WTC11 (cell line): ENCODE measurements around the gene GSG1L. TPM values are rescaled to one million over a fixed set of nuclear protein-coding genes. Genes with fewer than 3 reads are reported as not detected.
A peak's percentile ranks its signal among the peaks of the same experiment; 100 is the strongest.

ENCODE experiments used
- ATAC-seq: fragments of 200-7000 bp; cut with Tn5 transposase; 2 replicates; pipeline ENCODE4 v1.10.0; 2021; ENCODE audit warnings: mild to moderate bottlenecking, moderate library complexity
- CTCF ChIA-PET: fragments of 300-600 bp; sonication (Branson Sonifier 250); formaldehyde crosslinking; loops from one replicate; lab custom pipeline; 2021; ENCODE audit warnings: antibody characterized with exemption; lab: Charles Lee
- POLR2A ChIA-PET: fragments of 350-600 bp; sonication (Branson Sonifier 250); formaldehyde crosslinking; loops from one replicate; lab custom pipeline; 2021; ENCODE audit warnings: antibody characterized with exemption; lab: Charles Lee
- DNase-seq: peaks from one replicate; pipeline ENCODE4 v3.0.0; 2021; ENCODE audit warnings: low spot score
- H3K27ac Mint-ChIP-seq: 2 replicates; pipeline ENCODE4 v1.8.0; 2021; ENCODE audit warnings: mixed read lengths
- H3K27me3 Mint-ChIP-seq: 2 replicates; pipeline ENCODE4 v1.8.0; 2021; ENCODE audit warnings: low read depth, mild to moderate bottlenecking, moderate library complexity, mixed read lengths
- H3K36me3 Mint-ChIP-seq: 2 replicates; pipeline ENCODE4 v1.8.0; 2021; ENCODE audit warnings: mixed read lengths
- H3K4me1 Mint-ChIP-seq: 2 replicates; pipeline ENCODE4 v1.8.0; 2022; ENCODE audit warnings: mixed read lengths
- H3K4me3 Mint-ChIP-seq: 2 replicates; pipeline ENCODE4 v1.8.0; 2021; ENCODE audit warnings: mild to moderate bottlenecking, moderate library complexity, mixed read lengths
- H3K9me3 Mint-ChIP-seq: 2 replicates; pipeline ENCODE4 v1.8.0; 2021; ENCODE audit warnings: mixed read lengths
- ARID4B ChIP-seq: sonication (generic); formaldehyde crosslinking; IDR thresholded peaks from 2 replicates; pipeline ENCODE4 v1.8.0; 2023; ENCODE audit warnings: missing genetic modification reagents, mild to moderate bottlenecking, borderline replicate concordance
- CBFB ChIP-seq: sonication (generic); formaldehyde crosslinking; IDR thresholded peaks from 2 replicates; pipeline ENCODE4 v1.8.1; 2022; ENCODE audit warnings: mild to moderate bottlenecking, low read depth, missing genetic modification reagents
- ELF4 ChIP-seq: sonication (generic); formaldehyde crosslinking; IDR thresholded peaks from 2 replicates; pipeline ENCODE4 v1.8.1; 2022; ENCODE audit warnings: low read depth, mild to moderate bottlenecking, moderate library complexity, missing genetic modification reagents
- ERG ChIP-seq: fragments of 250-450 bp; sonication (Bioruptor Pico); IDR thresholded peaks from 2 replicates; pipeline ENCODE4 v1.8.0; 2021; ENCODE audit warnings: mild to moderate bottlenecking
- FOXK1 ChIP-seq: sonication (generic); formaldehyde crosslinking; IDR thresholded peaks from 2 replicates; pipeline ENCODE4 v1.8.0; 2022; ENCODE audit warnings: mild to moderate bottlenecking, moderate library complexity, missing genetic modification reagents
- HMGA2 ChIP-seq: fragments of 250-450 bp; sonication (Bioruptor Pico); IDR thresholded peaks from 2 replicates; pipeline ENCODE4 v1.4.0; 2021; ENCODE audit warnings: mild to moderate bottlenecking, moderate library complexity
- IRF2 ChIP-seq: sonication (generic); formaldehyde crosslinking; IDR thresholded peaks from 2 replicates; pipeline ENCODE4 v1.8.0; 2022; ENCODE audit warnings: low read depth, missing genetic modification reagents, borderline replicate concordance
- NFATC4 ChIP-seq: fragments of 250-450 bp; sonication (Bioruptor Pico); IDR thresholded peaks from 2 replicates; pipeline ENCODE4 v1.9.0; 2021; ENCODE audit warnings: mild to moderate bottlenecking
- NFE2L1 ChIP-seq: sonication (generic); formaldehyde crosslinking; IDR thresholded peaks from 2 replicates; pipeline ENCODE4 v1.8.1; 2023; ENCODE audit warnings: missing genetic modification reagents
- PREB ChIP-seq: sonication (generic); formaldehyde crosslinking; IDR thresholded peaks from 2 replicates; pipeline ENCODE4 v1.8.1; 2022; ENCODE audit warnings: mild to moderate bottlenecking, missing genetic modification reagents, moderate library complexity, borderline replicate concordance
- RELA ChIP-seq: sonication (generic); formaldehyde crosslinking; IDR thresholded peaks from 2 replicates; pipeline ENCODE4 v1.8.1; 2022; ENCODE audit warnings: missing genetic modification reagents, mild to moderate bottlenecking, borderline replicate concordance
- TCF7 ChIP-seq: sonication (generic); formaldehyde crosslinking; IDR thresholded peaks from 2 replicates; pipeline ENCODE4 v1.8.0; 2022; ENCODE audit warnings: mild to moderate bottlenecking, low read depth, missing genetic modification reagents, moderate library complexity
- TEAD4 ChIP-seq: sonication (generic); formaldehyde crosslinking; IDR thresholded peaks from 2 replicates; pipeline ENCODE4 v1.8.0; 2022; ENCODE audit warnings: mild to moderate bottlenecking, missing genetic modification reagents
- TP53 ChIP-seq: sonication (generic); formaldehyde crosslinking; IDR thresholded peaks from 2 replicates; pipeline ENCODE4 v1.8.1; 2023; ENCODE audit warnings: mild to moderate bottlenecking, missing genetic modification reagents
- ZBTB21 ChIP-seq: sonication (generic); formaldehyde crosslinking; IDR thresholded peaks from 2 replicates; pipeline ENCODE4 v1.8.1; 2023; ENCODE audit warnings: mild to moderate bottlenecking, missing genetic modification reagents, borderline replicate concordance
- ZNF121 ChIP-seq: sonication (generic); formaldehyde crosslinking; IDR thresholded peaks from 2 replicates; pipeline ENCODE4 v1.8.0; 2023; ENCODE audit warnings: missing genetic modification reagents
- ZNF317 ChIP-seq: sonication (generic); formaldehyde crosslinking; IDR thresholded peaks from 2 replicates; pipeline ENCODE4 v1.8.1; 2023; ENCODE audit warnings: low read depth, mild to moderate bottlenecking, moderate library complexity, missing genetic modification reagents, borderline replicate concordance
- ZNF512 ChIP-seq: sonication (generic); formaldehyde crosslinking; IDR thresholded peaks from 2 replicates; pipeline ENCODE4 v1.8.1; 2022; ENCODE audit warnings: missing genetic modification reagents, borderline replicate concordance
- total RNA-seq: library from RNA; stranded (reverse); gene quantifications from 3 replicates; pipeline ENCODE4 v1.2.3, GENCODE V29; 2021
- TF ChIP-seq, protein P1 (sequence below): sonication (generic); formaldehyde crosslinking; IDR thresholded peaks from 2 replicates; pipeline ENCODE4 v1.8.1; 2022; ENCODE audit warnings: low read depth, missing genetic modification reagents, borderline replicate concordance
- TF ChIP-seq, protein P2 (sequence below): fragments of 250-450 bp; sonication (Bioruptor Pico); conservative IDR thresholded peaks from 2 replicates; pipeline ENCODE4 v1.9.0; 2021; ENCODE audit warnings: mild to moderate bottlenecking

Gene GSG1L
- total RNA-seq, 1 experiment from 2014 or later, result 0.28 TPM

- TF ChIP-seq, protein P1, sequence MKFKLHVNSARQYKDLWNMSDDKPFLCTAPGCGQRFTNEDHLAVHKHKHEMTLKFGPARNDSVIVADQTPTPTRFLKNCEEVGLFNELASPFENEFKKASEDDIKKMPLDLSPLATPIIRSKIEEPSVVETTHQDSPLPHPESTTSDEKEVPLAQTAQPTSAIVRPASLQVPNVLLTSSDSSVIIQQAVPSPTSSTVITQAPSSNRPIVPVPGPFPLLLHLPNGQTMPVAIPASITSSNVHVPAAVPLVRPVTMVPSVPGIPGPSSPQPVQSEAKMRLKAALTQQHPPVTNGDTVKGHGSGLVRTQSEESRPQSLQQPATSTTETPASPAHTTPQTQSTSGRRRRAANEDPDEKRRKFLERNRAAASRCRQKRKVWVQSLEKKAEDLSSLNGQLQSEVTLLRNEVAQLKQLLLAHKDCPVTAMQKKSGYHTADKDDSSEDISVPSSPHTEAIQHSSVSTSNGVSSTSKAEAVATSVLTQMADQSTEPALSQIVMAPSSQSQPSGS (CRISPR knock-in tag), result no peak
- TF ChIP-seq RELA (CRISPR knock-in tag) (no peak), TCF7 (CRISPR knock-in tag) (no peak), PREB (no peak), NFE2L1 (CRISPR knock-in tag) (no peak), HMGA2 (CRISPR knock-in tag) (no peak), TP53 (CRISPR knock-in tag) (no peak), IRF2 (CRISPR knock-in tag) (no peak), ARID4B (CRISPR knock-in tag) (no peak)
These were observed 133.7 kb downstream of the GSG1L start (continued) for GRCh38 chr16:27929818-27930217.

GRCh38 chr16:27928542-27928941 lies 135.0 kb downstream of the GSG1L start:
- CTCF ChIA-PET, result no interaction called here
- peak; percentile 17 for DNase-seq
- H3K9me3 Mint-ChIP-seq, result peaks cover 10% of the 10 kb centered on the region
- TF ChIP-seq ELF4 (no peak), NFATC4 (CRISPR knock-in tag) (no peak), FOXK1 (CRISPR knock-in tag) (no peak), ZNF317 (CRISPR knock-in tag) (no peak), ZNF121 (CRISPR knock-in tag) (no peak), ZNF512 (CRISPR knock-in tag) (no peak), TEAD4 (CRISPR knock-in tag) (no peak), ERG (CRISPR knock-in tag) (no peak), ARID4B (CRISPR knock-in tag) (no peak), ZBTB21 (CRISPR knock-in tag) (no peak), CBFB (CRISPR knock-in tag) (no peak)
- TF ChIP-seq, protein P2, sequence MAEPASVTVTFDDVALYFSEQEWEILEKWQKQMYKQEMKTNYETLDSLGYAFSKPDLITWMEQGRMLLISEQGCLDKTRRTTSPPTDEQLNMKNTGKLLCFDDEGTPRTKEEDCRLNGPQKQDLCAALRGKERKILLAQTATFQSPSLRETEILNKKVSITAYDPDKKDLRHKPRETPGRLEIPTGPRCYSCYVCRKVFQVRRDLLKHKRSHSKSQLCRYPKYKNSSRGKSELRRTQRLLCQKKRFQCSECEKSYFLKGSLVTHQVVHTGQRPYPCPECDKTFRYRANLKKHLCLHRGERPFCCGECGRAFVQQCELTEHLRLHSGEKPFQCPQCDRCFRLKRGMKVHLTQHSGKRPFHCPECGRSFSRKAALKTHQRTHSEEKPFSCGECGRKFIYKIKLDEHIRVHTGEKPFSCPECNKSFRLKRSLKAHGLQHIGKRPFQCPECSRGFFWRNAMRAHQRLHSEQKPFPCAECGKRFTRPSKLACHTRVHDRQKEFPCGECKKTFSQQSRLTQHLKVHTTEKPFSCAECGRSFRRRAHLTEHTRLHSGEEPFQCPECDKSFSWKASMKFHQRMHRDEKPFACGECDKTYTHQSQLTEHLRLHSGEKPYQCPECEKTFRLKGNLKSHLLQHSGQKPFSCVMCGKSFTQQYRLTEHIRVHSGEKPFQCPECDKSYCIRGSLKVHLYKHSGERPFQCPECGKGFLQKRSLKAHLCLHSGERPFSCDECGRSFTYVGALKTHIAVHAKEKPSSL (CRISPR knock-in tag), result no peak

More at GRCh38 chr16:27928542-27928941, 135.0 kb downstream of the GSG1L start:
- peak; percentile 18; the same call in 1 of the 2 replicates for ATAC-seq
- Mint-ChIP-seq H3K4me3 (no peak overlapping the region), H3K27me3 (no peaks in the 10 kb centered on the region; the same call in 1 of the 2 replicates), H3K4me1 (no peaks in the 10 kb centered on the region), H3K36me3 (no peaks in the 10 kb centered on the region), H3K27ac (no peak overlapping the region)
- POLR2A ChIA-PET, result no interaction called here
